GM15510 (cell line): Measurements from ENCODE around the gene MYO1D.

Experiments used
- POLR2A ChIP-seq: IDR thresholded peaks from 3 replicates; pipeline ENCODE4 v1.6.1; 2011; ENCODE audit warnings: borderline replicate concordance; ENCODE audit not compliant: insufficient read length; ENCODE audit errors: extremely low read depth

Gene MYO1D

DNA sequence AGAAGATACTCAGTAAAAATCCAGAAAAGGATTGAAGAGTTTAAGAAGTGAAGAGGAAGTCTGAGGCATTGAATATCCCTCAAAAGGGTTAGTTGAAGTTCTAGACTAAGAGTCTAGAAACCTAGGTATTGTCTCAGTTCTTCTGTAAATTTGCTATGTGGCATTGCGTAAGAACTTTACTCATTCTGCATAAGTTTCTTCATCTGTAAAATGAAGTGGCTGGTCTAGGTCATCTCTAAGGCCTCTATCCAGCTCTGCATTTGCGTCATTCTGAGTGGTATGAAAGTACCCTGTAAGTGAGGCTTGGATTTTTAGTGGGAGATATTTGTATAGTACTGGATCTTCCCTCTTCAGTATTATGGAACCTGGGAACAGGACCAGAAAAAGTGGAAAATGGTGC lies 130.2 kb downstream of the MYO1D start:
- no peak for TF ChIP-seq POLR2A

DNA sequence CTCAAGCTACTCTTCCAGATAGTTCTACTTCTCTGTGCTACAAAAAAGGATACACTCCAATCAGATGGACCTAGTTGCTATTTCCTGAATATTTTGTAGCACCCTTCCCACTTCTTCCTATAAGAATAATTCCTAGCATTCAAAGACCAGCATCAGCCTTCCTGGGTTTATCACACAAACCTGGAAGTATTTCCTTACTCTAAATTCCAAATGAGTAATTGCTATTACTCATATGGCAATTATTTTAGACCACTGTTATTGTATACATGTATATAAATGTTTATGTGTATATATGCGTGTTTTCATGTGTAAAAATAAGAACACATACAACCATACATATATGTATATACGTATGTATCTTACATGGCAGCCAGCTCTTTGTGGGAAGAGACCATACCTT lies 130.6 kb downstream of the MYO1D start:
- no peak for TF ChIP-seq POLR2A

DNA sequence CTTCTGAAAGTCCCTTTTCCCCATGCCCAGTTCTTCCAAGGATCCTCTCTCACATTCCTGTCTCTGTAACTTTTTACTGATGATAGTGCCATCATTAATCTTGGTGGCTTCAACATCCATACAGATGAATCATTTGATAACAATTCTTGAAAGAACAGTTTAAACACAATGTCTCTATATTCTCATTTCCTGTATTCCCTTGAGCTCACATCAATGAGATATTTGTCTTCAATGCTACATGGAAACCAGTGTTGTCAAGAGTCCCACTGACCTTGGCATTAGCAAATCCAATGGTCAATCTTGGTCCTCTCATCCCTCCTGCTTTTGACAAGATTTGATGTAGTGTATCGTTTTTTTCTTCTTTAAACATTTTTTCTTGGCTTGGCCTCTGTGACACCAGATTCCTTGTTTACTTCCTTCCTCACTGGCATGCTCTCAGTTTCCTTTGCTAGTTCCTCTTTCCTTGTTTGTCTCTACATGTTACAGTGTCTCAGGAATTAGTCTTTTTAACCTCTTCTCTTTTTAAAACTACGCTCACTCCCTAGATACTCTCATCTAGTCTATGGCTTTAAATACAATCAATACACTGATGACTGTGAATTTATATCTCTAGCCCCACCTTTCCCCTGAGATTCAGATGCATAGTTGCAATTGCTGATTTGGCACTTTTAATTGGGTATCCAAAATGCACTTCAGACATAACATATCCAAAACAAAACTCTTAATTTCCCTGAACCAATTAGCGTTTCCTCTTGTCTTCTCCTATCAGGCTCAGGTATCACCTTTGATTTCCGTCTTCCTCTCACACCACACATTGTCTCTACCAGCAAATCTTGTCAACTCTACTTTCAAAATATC lies 134.0 kb downstream of the MYO1D start:
- TF ChIP-seq POLR2A, result no peak

DNA sequence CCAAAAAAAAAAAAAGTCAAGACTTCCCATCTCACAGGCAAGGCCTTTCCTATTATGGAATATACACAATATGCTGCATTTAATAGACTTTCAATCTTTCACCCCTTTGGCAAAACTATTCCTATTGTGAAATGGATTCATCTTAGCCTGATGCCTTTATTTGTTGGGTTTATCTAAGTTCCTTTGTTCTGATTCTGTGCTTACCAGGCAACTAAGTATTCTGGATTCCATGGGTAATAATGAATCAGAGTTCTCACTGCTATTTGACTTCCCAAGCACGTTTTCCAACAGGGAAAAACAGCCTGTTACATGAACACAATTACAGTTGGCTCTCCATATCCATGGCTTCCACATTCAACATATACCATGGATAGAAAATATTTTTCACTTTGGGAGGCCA lies 135.5 kb downstream of the MYO1D start:
- TF ChIP-seq POLR2A, result no peak

- TF ChIP-seq POLR2A, result no peak
Measured at GRCh38 chr17:32739722-32740121, 137.2 kb downstream of the MYO1D start.

DNA sequence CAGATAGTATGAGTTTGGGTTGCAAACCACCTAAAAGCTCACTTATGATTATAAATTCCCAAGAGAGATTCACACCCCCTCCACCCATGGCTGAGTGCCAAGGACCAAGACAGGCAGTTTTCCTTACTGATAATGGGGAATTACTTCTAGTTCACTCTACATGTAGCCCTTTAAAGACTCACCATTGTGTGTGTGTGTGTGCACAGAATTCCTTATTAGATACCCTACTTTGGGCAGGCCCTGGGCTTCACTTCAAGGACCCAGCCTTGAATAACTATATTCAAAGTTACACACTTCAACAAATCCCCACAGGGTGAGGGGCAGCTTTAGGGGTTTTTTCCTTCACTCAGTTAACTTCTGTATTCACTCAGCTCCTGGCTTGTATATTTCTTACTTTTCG lies 143.5 kb downstream of the MYO1D start:
- no peak for TF ChIP-seq POLR2A

DNA sequence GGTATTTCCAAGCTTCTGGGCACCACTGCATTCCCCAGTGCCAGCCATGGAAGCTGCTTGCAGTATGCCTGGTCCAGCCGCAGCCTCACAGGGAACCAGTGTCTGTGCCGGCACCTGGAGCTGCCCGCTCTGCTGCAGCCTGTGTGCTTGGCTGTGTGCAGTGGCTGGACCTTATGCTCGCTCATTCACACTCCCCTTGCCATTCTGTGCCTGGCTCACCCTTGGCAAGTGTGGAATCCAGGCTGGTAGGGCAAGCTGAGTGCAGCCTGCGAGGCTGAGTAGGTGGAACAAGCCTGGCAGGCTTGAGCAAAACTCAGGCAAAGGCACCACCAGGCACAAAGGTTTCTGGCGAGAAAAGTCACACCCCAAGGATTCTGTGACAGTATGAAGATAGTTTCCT lies 144.0 kb downstream of the MYO1D start:
- TF ChIP-seq POLR2A, result no peak

DNA sequence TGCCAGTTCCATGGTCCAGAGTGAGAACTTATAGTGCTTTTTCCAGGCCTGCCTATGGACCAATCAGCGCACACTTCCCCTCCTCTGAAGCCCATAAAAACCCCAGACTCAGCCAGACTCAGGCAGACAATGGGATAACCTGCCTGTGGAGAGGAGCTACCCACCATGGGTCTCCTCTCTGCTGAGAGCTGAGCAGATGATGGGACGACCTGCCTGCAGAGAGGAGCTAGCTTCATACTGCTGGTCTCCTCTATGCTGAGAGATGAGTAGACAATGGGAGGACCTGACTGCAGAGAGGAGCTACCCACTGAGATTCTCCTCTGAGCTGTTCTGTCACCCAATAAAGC lies 144.7 kb downstream of the MYO1D start:
- no peak for TF ChIP-seq POLR2A

GRCh38 chr17:32731556-32732295 lies 145.2 kb downstream of the MYO1D start:
- TF ChIP-seq POLR2A, result no peak

DNA sequence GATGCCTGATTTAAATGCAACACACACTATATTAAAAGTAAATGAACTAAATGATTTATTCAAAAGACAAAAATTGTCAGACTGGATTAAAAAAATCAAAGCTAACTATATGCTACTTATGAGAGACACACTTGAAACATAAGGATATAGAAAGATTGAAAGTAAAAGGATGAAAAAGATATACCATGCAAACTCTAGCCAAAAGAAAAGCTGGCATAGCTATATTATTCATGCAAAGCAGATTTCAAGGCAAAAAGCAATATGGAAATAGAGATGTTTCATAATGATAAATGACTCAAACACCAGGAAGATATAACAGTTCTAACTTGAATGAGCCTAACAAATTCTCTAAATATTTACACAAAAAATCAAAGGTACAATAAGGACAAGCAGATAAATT lies 149.2 kb downstream of the MYO1D start:
- TF ChIP-seq POLR2A, result no peak

DNA sequence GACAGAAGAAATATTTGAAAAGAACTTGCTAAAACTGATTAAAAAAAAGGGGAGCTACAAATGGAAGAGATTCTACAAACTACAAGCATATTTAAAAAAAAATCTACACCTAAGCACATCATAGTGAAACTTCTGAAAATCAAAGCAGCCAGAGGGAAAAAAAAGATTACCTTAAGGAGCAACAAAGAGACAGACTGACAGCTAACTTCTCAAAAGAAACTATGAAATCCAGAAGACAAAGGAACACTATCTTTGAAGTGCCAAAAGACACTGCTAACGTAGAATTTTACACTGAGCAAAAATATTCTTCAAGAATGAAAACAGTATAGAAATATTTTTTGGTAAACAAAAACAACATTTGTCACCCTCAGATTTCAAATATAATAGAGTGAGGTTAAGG lies 151.2 kb downstream of the MYO1D start:
- no peak for TF ChIP-seq POLR2A

GRCh38 chr17:32723310-32723955 lies 153.5 kb downstream of the MYO1D start:
- TF ChIP-seq POLR2A, result no peak

- no peak for TF ChIP-seq POLR2A
Measured at GRCh38 chr17:32722733-32723132, 154.2 kb downstream of the MYO1D start.

- no peak for TF ChIP-seq POLR2A
Measured at GRCh38 chr17:32720671-32721070, 156.3 kb downstream of the MYO1D start.

DNA sequence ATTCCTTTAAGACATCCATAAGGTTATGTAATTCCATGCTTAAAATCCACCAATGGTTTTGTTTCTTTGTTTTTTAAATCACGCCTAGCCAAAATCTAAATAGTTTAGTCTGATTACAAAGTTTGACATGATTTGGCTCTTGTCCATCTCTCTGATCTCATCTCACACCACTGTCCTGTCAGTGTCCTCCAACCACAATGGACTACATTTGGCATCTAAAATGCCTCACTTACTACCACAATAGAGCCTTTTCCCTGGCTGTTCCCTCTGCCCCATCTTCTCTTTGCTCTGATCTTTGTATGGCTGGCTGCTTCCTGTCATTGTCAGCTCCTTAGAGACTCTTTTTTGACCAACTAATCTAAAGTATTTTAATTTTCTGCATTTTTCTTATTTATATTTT lies 157.2 kb downstream of the MYO1D start:
- no peak for TF ChIP-seq POLR2A
